HG02588 (cell line): ENCODE measurements around the gene BANP.
"Not testable (repeated sequence)": the region's sequence is repeated elsewhere in the genome, so short reads cannot be mapped to it uniquely, and the experiment has no call there.

Experiments used
- ATAC-seq: cut with Tn5 transposase; IDR thresholded peaks from one replicate; pipeline ENCODE4 v1.9.1; 2021; ENCODE audit warnings: mild to moderate bottlenecking, moderate library complexity; ENCODE audit not compliant: unreplicated experiment

The BANP gene

GRCh38 chr16:88098731-88099562, 147.7 kb downstream of the BANP start:
- ATAC-seq, result not testable (repeated sequence)

- no peak for ATAC-seq
These were observed 148.3 kb downstream of the BANP start for GRCh38 chr16:88099563-88099890.

GRCh38 chr16:88099956-88100355, 148.7 kb downstream of the BANP start:
- ATAC-seq, result not testable (repeated sequence)

GRCh38 chr16:88100801-88101622, 149.8 kb downstream of the BANP start:
- ATAC-seq, result not testable (repeated sequence)

GRCh38 chr16:88101623-88102105, 150.4 kb downstream of the BANP start:
- not testable (repeated sequence) for ATAC-seq

GRCh38 chr16:88102597-88102996, 151.4 kb downstream of the BANP start:
- no peak for ATAC-seq

GRCh38 chr16:88103011-88103410, 151.8 kb downstream of the BANP start:
- ATAC-seq, result no peak

- ATAC-seq, result no peak
These were observed 152.5 kb downstream of the BANP start for GRCh38 chr16:88103581-88104188.

- not testable (repeated sequence) for ATAC-seq
These were observed 153.1 kb downstream of the BANP start for GRCh38 chr16:88104363-88104762.

- not testable (repeated sequence) for ATAC-seq
These were observed 154.4 kb downstream of the BANP start for GRCh38 chr16:88105574-88106140.

- not testable (repeated sequence) for ATAC-seq
These were observed 155.3 kb downstream of the BANP start for GRCh38 chr16:88106566-88106965.

GRCh38 chr16:88108762-88109161, 157.5 kb downstream of the BANP start:
- ATAC-seq, result no peak

- ATAC-seq, result not testable (repeated sequence)
These were observed 158.7 kb downstream of the BANP start for GRCh38 chr16:88109726-88110621.

GRCh38 chr16:88110875-88111494, 159.8 kb downstream of the BANP start:
- ATAC-seq, result not testable (repeated sequence)

GRCh38 chr16:88111976-88112375, 160.7 kb downstream of the BANP start:
- not testable (repeated sequence) for ATAC-seq

GRCh38 chr16:88113545-88114045, 162.4 kb downstream of the BANP start:
- no peak for ATAC-seq

- ATAC-seq, result not testable (repeated sequence)
These were observed 163.5 kb downstream of the BANP start for GRCh38 chr16:88114541-88115228.

- ATAC-seq, result no peak
These were observed 164.9 kb downstream of the BANP start for GRCh38 chr16:88116121-88116520.

- ATAC-seq, result no peak
These were observed 166.2 kb downstream of the BANP start for GRCh38 chr16:88117476-88117868.
